COLO668 (cell line): ENCODE measurements around the gene STXBP6.

Experiments
- DNase-seq: peaks from one replicate; lab custom pipeline; 2025; ENCODE audit not compliant: unreplicated experiment; lab: John Stamatoyannopoulos, UW

STXBP6 gene

GRCh38 chr14:25052921-25053320 is 3.0 kb upstream of the STXBP6 start:
- no peak for DNase-seq

GRCh38 chr14:25052385-25052784 is 2.4 kb upstream of the STXBP6 start:
- no peak for DNase-seq

GRCh38 chr14:25050269-25051150 is 563 bp upstream of the STXBP6 start:
- DNase-seq, result no peak

GRCh38 chr14:25049093-25049567 is 817 bp downstream of the STXBP6 start:
- DNase-seq, result peak; percentile 33

GRCh38 chr14:25048170-25049016 is 1.6 kb downstream of the STXBP6 start:
- DNase-seq, result no peak

- no peak for DNase-seq
These were observed 3.5 kb downstream of the STXBP6 start for GRCh38 chr14:25046301-25046943.

GRCh38 chr14:25044106-25044698 is 5.7 kb downstream of the STXBP6 start:
- DNase-seq, result no peak

GRCh38 chr14:25042362-25043299 is 7.3 kb downstream of the STXBP6 start:
- peak; percentile 23 for DNase-seq

- DNase-seq, result no peak
These were observed 8.0 kb downstream of the STXBP6 start for GRCh38 chr14:25041898-25042297.

GRCh38 chr14:25041484-25041883 is 8.5 kb downstream of the STXBP6 start:
- peak; percentile 38 for DNase-seq

- DNase-seq, result no peak
These were observed 10.0 kb downstream of the STXBP6 start for GRCh38 chr14:25039933-25040332.

GRCh38 chr14:25038044-25038668 is 11.8 kb downstream of the STXBP6 start:
- DNase-seq, result no peak

- no peak for DNase-seq
These were observed 12.9 kb downstream of the STXBP6 start for GRCh38 chr14:25037032-25037431.

GRCh38 chr14:25034803-25035681 is 14.9 kb downstream of the STXBP6 start:
- no peak for DNase-seq

GRCh38 chr14:25033358-25033757 is 16.6 kb downstream of the STXBP6 start:
- DNase-seq, result no peak

- DNase-seq, result peak; percentile 9
These were observed 17.7 kb downstream of the STXBP6 start for GRCh38 chr14:25032092-25032784.

- DNase-seq, result no peak
These were observed 23.3 kb downstream of the STXBP6 start for GRCh38 chr14:25026476-25027137.
